WTC11 (cell line): ENCODE measurements around the gene ISG15. TPM values are rescaled to one million over a fixed set of nuclear protein-coding genes. Genes with fewer than 3 reads are reported as not detected.

Experiments used
- ATAC-seq: fragments of 200-7000 bp; cut with Tn5 transposase; 2 replicates; pipeline ENCODE4 v1.10.0; 2021; ENCODE audit warnings: mild to moderate bottlenecking, moderate library complexity
- CTCF ChIA-PET: fragments of 300-600 bp; sonication (Branson Sonifier 250); formaldehyde crosslinking; loops from one replicate; lab custom pipeline; 2021; ENCODE audit warnings: antibody characterized with exemption; lab: Charles Lee
- POLR2A ChIA-PET: fragments of 350-600 bp; sonication (Branson Sonifier 250); formaldehyde crosslinking; loops from one replicate; lab custom pipeline; 2021; ENCODE audit warnings: antibody characterized with exemption; lab: Charles Lee
- DNase-seq: peaks from one replicate; pipeline ENCODE4 v3.0.0; 2021; ENCODE audit warnings: low spot score
- H3K27ac Mint-ChIP-seq: 2 replicates; pipeline ENCODE4 v1.8.0; 2021; ENCODE audit warnings: mixed read lengths
- H3K27me3 Mint-ChIP-seq: 2 replicates; pipeline ENCODE4 v1.8.0; 2021; ENCODE audit warnings: low read depth, mild to moderate bottlenecking, moderate library complexity, mixed read lengths
- H3K36me3 Mint-ChIP-seq: 2 replicates; pipeline ENCODE4 v1.8.0; 2021; ENCODE audit warnings: mixed read lengths
- H3K4me1 Mint-ChIP-seq: 2 replicates; pipeline ENCODE4 v1.8.0; 2022; ENCODE audit warnings: mixed read lengths
- H3K4me3 Mint-ChIP-seq: 2 replicates; pipeline ENCODE4 v1.8.0; 2021; ENCODE audit warnings: mild to moderate bottlenecking, moderate library complexity, mixed read lengths
- H3K9me3 Mint-ChIP-seq: 2 replicates; pipeline ENCODE4 v1.8.0; 2021; ENCODE audit warnings: mixed read lengths
- ARID4B ChIP-seq: sonication (generic); formaldehyde crosslinking; IDR thresholded peaks from 2 replicates; pipeline ENCODE4 v1.8.0; 2023; ENCODE audit warnings: missing genetic modification reagents, mild to moderate bottlenecking, borderline replicate concordance
- ATF2 ChIP-seq: sonication (generic); formaldehyde crosslinking; IDR thresholded peaks from 2 replicates; pipeline ENCODE4 v1.8.1; 2022; ENCODE audit warnings: low read depth, missing genetic modification reagents, borderline replicate concordance
- CBFB ChIP-seq: sonication (generic); formaldehyde crosslinking; IDR thresholded peaks from 2 replicates; pipeline ENCODE4 v1.8.1; 2022; ENCODE audit warnings: mild to moderate bottlenecking, low read depth, missing genetic modification reagents
- ETV6 ChIP-seq: sonication (generic); formaldehyde crosslinking; IDR thresholded peaks from 2 replicates; pipeline ENCODE4 v1.8.1; 2022; ENCODE audit warnings: mild to moderate bottlenecking, missing genetic modification reagents
- FOXK1 ChIP-seq: sonication (generic); formaldehyde crosslinking; IDR thresholded peaks from 2 replicates; pipeline ENCODE4 v1.8.0; 2022; ENCODE audit warnings: mild to moderate bottlenecking, moderate library complexity, missing genetic modification reagents
- IRF1 ChIP-seq: sonication (generic); formaldehyde crosslinking; IDR thresholded peaks from 2 replicates; pipeline ENCODE4 v1.8.0; 2023; ENCODE audit warnings: missing genetic modification reagents
- IRF2 ChIP-seq: sonication (generic); formaldehyde crosslinking; IDR thresholded peaks from 2 replicates; pipeline ENCODE4 v1.8.0; 2022; ENCODE audit warnings: low read depth, missing genetic modification reagents, borderline replicate concordance
- MXD4 ChIP-seq: fragments of 250-450 bp; sonication (Bioruptor Pico); IDR thresholded peaks from 2 replicates; pipeline ENCODE4 v1.8.0; 2021; ENCODE audit warnings: mild to moderate bottlenecking, moderate library complexity, borderline replicate concordance
- NFATC4 ChIP-seq: fragments of 250-450 bp; sonication (Bioruptor Pico); IDR thresholded peaks from 2 replicates; pipeline ENCODE4 v1.9.0; 2021; ENCODE audit warnings: mild to moderate bottlenecking
- NR1H2 ChIP-seq: sonication (generic); formaldehyde crosslinking; IDR thresholded peaks from 2 replicates; pipeline ENCODE4 v1.9.0; 2021; ENCODE audit warnings: mild to moderate bottlenecking, moderate library complexity, missing genetic modification reagents
- SMAD4 ChIP-seq: sonication (generic); formaldehyde crosslinking; IDR thresholded peaks from 2 replicates; pipeline ENCODE4 v1.8.0; 2022; ENCODE audit warnings: mild to moderate bottlenecking, missing genetic modification reagents
- SP1 ChIP-seq: sonication (generic); formaldehyde crosslinking; conservative IDR thresholded peaks from 2 replicates; pipeline ENCODE4 v1.8.1; 2022; ENCODE audit warnings: missing genetic modification reagents
- ZBTB21 ChIP-seq: sonication (generic); formaldehyde crosslinking; IDR thresholded peaks from 2 replicates; pipeline ENCODE4 v1.8.1; 2023; ENCODE audit warnings: mild to moderate bottlenecking, missing genetic modification reagents, borderline replicate concordance
- ZNF121 ChIP-seq: sonication (generic); formaldehyde crosslinking; IDR thresholded peaks from 2 replicates; pipeline ENCODE4 v1.8.0; 2023; ENCODE audit warnings: missing genetic modification reagents
- total RNA-seq: library from RNA; stranded (reverse); gene quantifications from 3 replicates; pipeline ENCODE4 v1.2.3, GENCODE V29; 2021
- TF ChIP-seq, protein P1 (sequence below): sonication (generic); formaldehyde crosslinking; IDR thresholded peaks from 2 replicates; pipeline ENCODE4 v1.8.0; 2022; ENCODE audit warnings: mild to moderate bottlenecking, missing genetic modification reagents
- TF ChIP-seq, protein P2 (sequence below): sonication (generic); formaldehyde crosslinking; IDR thresholded peaks from 2 replicates; pipeline ENCODE4 v1.8.0; 2022; ENCODE audit warnings: mild to moderate bottlenecking, missing genetic modification reagents
- TF ChIP-seq, protein P3 (sequence below): sonication (generic); formaldehyde crosslinking; IDR thresholded peaks from 2 replicates; pipeline ENCODE4 v1.8.1; 2023; ENCODE audit warnings: mild to moderate bottlenecking, missing genetic modification reagents
- TF ChIP-seq, protein P4 (sequence below): fragments of 250-450 bp; sonication (Bioruptor Pico); IDR thresholded peaks from 2 replicates; pipeline ENCODE4 v1.8.0; 2021; ENCODE audit warnings: mild to moderate bottlenecking

ISG15 gene
- total RNA-seq, 1 experiment from 2014 or later, result 29.5 TPM

- TF ChIP-seq IRF1 (CRISPR knock-in tag), result no peak
- TF ChIP-seq ZNF121 (CRISPR knock-in tag), result no peak
- no peak for TF ChIP-seq SMAD4 (CRISPR knock-in tag)
Measured at GRCh38 chr1:1037366-1038327, 24.4 kb downstream of the ISG15 start (continued).

- H3K4me1 Mint-ChIP-seq, result peaks cover 5% of the 10 kb centered on the region
- H3K4me3 Mint-ChIP-seq, result no peak overlapping the region
- ATAC-seq (no peak), DNase-seq (no peak)
- no peaks in the 10 kb centered on the region for H3K9me3 Mint-ChIP-seq
- H3K27ac Mint-ChIP-seq, result no peak overlapping the region
- H3K36me3 Mint-ChIP-seq, result peaks cover 7% of the 10 kb centered on the region; the same call in 1 of the 2 replicates
- no peak for TF ChIP-seq ZBTB21 (CRISPR knock-in tag)
- TF ChIP-seq ATF2, result no peak
- TF ChIP-seq NFATC4 (CRISPR knock-in tag), result no peak
- TF ChIP-seq, protein P1, sequence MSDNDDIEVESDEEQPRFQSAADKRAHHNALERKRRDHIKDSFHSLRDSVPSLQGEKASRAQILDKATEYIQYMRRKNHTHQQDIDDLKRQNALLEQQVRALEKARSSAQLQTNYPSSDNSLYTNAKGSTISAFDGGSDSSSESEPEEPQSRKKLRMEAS (CRISPR knock-in tag), result no peak
- TF ChIP-seq ETV6 (CRISPR knock-in tag), result no peak
- no peak for TF ChIP-seq CBFB (CRISPR knock-in tag)
- no peak for TF ChIP-seq NR1H2 (CRISPR knock-in tag)
- TF ChIP-seq IRF1 (CRISPR knock-in tag), result no peak
- TF ChIP-seq, protein P2, sequence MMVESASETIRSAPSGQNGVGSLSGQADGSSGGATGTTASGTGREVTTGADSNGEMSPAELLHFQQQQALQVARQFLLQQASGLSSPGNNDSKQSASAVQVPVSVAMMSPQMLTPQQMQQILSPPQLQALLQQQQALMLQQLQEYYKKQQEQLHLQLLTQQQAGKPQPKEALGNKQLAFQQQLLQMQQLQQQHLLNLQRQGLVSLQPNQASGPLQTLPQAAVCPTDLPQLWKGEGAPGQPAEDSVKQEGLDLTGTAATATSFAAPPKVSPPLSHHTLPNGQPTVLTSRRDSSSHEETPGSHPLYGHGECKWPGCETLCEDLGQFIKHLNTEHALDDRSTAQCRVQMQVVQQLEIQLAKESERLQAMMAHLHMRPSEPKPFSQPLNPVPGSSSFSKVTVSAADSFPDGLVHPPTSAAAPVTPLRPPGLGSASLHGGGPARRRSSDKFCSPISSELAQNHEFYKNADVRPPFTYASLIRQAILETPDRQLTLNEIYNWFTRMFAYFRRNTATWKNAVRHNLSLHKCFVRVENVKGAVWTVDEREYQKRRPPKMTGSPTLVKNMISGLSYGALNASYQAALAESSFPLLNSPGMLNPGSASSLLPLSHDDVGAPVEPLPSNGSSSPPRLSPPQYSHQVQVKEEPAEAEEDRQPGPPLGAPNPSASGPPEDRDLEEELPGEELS, result no peak
- TF ChIP-seq IRF2 (CRISPR knock-in tag), result no peak
- TF ChIP-seq ARID4B (CRISPR knock-in tag), result no peak
- TF ChIP-seq, protein P3, sequence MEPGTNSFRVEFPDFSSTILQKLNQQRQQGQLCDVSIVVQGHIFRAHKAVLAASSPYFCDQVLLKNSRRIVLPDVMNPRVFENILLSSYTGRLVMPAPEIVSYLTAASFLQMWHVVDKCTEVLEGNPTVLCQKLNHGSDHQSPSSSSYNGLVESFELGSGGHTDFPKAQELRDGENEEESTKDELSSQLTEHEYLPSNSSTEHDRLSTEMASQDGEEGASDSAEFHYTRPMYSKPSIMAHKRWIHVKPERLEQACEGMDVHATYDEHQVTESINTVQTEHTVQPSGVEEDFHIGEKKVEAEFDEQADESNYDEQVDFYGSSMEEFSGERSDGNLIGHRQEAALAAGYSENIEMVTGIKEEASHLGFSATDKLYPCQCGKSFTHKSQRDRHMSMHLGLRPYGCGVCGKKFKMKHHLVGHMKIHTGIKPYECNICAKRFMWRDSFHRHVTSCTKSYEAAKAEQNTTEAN, result no peak
- TF ChIP-seq, protein P4, sequence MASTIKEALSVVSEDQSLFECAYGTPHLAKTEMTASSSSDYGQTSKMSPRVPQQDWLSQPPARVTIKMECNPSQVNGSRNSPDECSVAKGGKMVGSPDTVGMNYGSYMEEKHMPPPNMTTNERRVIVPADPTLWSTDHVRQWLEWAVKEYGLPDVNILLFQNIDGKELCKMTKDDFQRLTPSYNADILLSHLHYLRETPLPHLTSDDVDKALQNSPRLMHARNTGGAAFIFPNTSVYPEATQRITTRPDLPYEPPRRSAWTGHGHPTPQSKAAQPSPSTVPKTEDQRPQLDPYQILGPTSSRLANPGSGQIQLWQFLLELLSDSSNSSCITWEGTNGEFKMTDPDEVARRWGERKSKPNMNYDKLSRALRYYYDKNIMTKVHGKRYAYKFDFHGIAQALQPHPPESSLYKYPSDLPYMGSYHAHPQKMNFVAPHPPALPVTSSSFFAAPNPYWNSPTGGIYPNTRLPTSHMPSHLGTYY, result no peak
- no peak for TF ChIP-seq FOXK1 (CRISPR knock-in tag)
- no peak for TF ChIP-seq MXD4 (CRISPR knock-in tag)
- no peak for TF ChIP-seq SP1 (CRISPR knock-in tag)
- TF ChIP-seq, all 79 proteins: peak for 0
- peaks cover 46% of the 10 kb centered on the region for H3K27me3 Mint-ChIP-seq
- ChIA-PET CTCF (interaction anchor here (1.0 to 4.0 kb wide), 6 partner anchors 19 to 134 kb away, joined by 3 to 35 read pairs (median 5); partner anchors contain the start of gene AGRN), POLR2A (no interaction called here)
Measured at GRCh38 chr1:1038694-1039093, 25.4 kb downstream of the ISG15 start.
